Lower leg skin (tissue), 4 donors: Measurements from ENCODE around the gene MSH4. TPM values are rescaled to one million over a fixed set of nuclear protein-coding genes. Genes with fewer than 3 reads are reported as not detected.

Experiments used
- DNase-seq, 2 donors: peaks; one replicate each; pipeline ENCODE4 v3.0.0-alpha.2; 2019; ENCODE audit warnings: low spot score in 2 of 2
- H3K4me3 ChIP-seq: fragments of 200-600 bp; sonication (generic); 2 replicates; pipeline ENCODE4 v1.5.1; 2017; ENCODE audit warnings: mild to moderate bottlenecking, low read depth; ENCODE audit not compliant: poor library complexity, severe bottlenecking
- POLR2A ChIP-seq, 2 donors: fragments of 450-650 bp; IDR thresholded peaks; one replicate each; pipeline ENCODE4 v1.6.1; 2016 to 2017; ENCODE audit warnings: antibody characterized with exemption in 2 of 2, mild to moderate bottlenecking in 1 of 2, moderate library complexity in 1 of 2
- WGBS, 2 donors: methylation state at CpG; one replicate each; pipeline ENCODE4 v1.1.5; 2018; 5-methylcytosine and 5-hydroxymethylcytosine counted together
- intact Hi-C: fragments of 100-400 bp; cut with DNase I; formaldehyde crosslinking; loops from one replicate; pipeline ENCODE4 v1.15.0; 2023; ENCODE audit warnings: low total_unique reads
- total RNA-seq, 4 donors: library from RNA; depleted of rRNA; stranded (reverse); fragments of >200 nt; gene quantifications; one replicate each; pipeline ENCODE4 v1.1.0, GENCODE V29; 2016
- TF ChIP-seq, protein P1 (sequence below), 3 donors: fragments of 450-650 bp; IDR thresholded peaks; one replicate each; pipeline ENCODE4 v1.5.1; 2016; ENCODE audit warnings: antibody characterized with exemption in 3 of 3, mild to moderate bottlenecking in 3 of 3, moderate library complexity in 2 of 3

The MSH4 gene
- total RNA-seq, 4 donors from 2014 or later: 0.39 TPM; not detected in 3

DNA sequence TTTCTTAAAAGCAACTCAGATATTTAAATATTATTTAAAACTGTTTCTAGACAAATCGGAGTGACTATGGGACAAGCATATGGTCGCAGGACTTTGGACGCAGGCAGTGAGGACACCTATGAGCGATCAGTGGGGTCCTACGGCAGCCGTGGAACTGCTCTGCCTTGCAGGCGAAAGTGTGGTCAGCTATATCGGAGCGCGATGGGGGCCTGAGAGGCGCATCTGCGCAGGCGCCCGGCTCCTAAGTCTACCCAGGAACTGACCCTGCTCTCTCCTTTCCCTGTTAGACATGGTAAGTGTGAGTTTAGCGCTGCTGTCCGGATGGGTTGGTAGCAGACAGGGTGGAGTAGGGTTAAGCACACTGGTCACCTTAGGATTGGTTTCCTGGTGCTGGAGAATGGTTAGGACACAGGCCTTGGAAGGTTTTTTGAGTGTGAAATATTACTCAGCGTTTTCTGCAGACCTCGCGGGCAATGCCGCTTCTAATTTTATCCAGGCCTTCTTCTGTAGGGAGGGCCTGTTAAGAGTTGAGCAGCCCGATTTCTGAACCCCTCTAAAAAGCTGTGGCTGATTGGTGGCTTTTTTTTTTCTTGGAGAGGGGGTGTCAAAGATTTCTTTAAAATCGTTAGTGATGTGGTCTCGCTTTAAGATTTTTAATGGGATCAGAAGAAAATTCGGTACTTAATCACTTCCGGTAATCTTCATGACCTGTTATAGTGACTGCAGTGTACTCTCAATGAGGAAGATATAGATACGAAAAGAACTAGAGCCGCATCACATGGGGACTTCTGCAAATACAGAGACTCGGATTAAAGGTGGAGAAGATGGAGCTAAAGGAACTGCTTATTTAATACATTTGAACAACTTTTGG is 10.5 kb upstream of the MSH4 start, which contains the start of gene RABGGTB:
RABGGTB (plus strand) TSS at position 274 of the 871 bp plus-strand sequence; CDS start at position 290, 16 bp downstream.
- TF ChIP-seq, protein P1, sequence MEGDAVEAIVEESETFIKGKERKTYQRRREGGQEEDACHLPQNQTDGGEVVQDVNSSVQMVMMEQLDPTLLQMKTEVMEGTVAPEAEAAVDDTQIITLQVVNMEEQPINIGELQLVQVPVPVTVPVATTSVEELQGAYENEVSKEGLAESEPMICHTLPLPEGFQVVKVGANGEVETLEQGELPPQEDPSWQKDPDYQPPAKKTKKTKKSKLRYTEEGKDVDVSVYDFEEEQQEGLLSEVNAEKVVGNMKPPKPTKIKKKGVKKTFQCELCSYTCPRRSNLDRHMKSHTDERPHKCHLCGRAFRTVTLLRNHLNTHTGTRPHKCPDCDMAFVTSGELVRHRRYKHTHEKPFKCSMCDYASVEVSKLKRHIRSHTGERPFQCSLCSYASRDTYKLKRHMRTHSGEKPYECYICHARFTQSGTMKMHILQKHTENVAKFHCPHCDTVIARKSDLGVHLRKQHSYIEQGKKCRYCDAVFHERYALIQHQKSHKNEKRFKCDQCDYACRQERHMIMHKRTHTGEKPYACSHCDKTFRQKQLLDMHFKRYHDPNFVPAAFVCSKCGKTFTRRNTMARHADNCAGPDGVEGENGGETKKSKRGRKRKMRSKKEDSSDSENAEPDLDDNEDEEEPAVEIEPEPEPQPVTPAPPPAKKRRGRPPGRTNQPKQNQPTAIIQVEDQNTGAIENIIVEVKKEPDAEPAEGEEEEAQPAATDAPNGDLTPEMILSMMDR (IDR thresholded peaks at IDR 0.05): no peak
- no peak for TF ChIP-seq POLR2A (IDR thresholded peaks at IDR 0.05)
- intact Hi-C loops: no loop called here
- WGBS, 2 donors: 0% methylated on average over 28 of the region's 28 CpGs
- peak within 1 kb of the TSS; percentile 42 for H3K4me3 ChIP-seq
- peak; percentile 93 to 97 for DNase-seq

GRCh38 chr1:75786901-75787493 is 9.7 kb upstream of the MSH4 start:
- intact Hi-C loops: no loop called here
- peak overlapping the region; percentile 42 for H3K4me3 ChIP-seq
- 2 to 4% methylated on average over 10 of the region's 10 CpGs for WGBS, 2 donors
- TF ChIP-seq, protein P1 (IDR thresholded peaks at IDR 0.05): no peak
- no peak for TF ChIP-seq POLR2A (IDR thresholded peaks at IDR 0.05)
- no peak for DNase-seq

DNA sequence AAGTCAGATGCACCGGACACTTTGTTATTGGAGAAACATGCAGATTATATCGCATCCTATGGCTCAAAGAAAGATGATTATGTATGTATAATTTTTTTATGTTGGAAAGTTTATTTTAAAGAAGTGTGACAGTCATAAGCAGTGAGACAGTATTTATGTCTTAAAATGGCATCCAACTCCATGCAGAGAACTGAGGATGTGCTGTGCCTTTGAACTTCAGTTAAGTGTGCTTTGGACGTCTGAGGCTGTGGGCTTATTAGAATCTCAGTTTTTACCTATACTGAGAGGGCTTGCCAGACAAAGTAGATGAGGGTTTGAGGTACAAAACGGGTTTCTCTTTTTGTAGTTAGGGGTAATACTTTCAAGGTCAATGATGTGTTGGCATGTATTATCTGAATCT is 9.2 kb upstream of the MSH4 start:
- DNase-seq: no peak
- peak overlapping the region; percentile 14 for H3K4me3 ChIP-seq
- intact Hi-C loops: no loop called here
- 11 to 13% methylated on average over 4 of the region's 4 CpGs for WGBS, 2 donors
- TF ChIP-seq POLR2A (IDR thresholded peaks at IDR 0.05): no peak
- TF ChIP-seq, protein P1 (IDR thresholded peaks at IDR 0.05): no peak

DNA sequence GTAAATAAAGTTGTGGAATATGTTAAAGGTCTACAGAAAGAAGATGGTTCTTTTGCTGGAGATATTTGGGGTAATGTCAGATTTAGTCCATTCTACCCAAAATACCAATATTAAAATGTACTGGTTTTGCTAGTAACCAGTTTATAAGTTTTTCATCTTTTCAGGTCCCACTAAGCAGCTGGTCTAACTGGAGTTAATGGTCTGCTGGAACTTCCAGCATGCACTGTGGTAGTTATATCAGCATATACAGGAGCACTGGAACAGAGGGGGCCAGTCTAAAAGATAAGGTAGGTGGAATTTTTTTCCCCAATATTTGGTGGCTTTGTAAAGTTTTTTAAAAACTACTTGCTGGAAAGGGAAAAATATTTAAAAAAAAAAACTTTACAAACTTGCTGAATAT is 6.7 kb upstream of the MSH4 start:
- no peak overlapping the region for H3K4me3 ChIP-seq
- DNase-seq: no peak
- intact Hi-C loops: no loop called here
- no peak for TF ChIP-seq POLR2A (IDR thresholded peaks at IDR 0.05)
- TF ChIP-seq, protein P1 (IDR thresholded peaks at IDR 0.05): no peak

- 53 to 62% methylated on average over 1 of the region's 1 CpG for WGBS, 2 donors
- no peak for DNase-seq
- no peak overlapping the region for H3K4me3 ChIP-seq
- intact Hi-C loops: no loop called here
- no peak for TF ChIP-seq POLR2A (IDR thresholded peaks at IDR 0.05)
- TF ChIP-seq, protein P1 (IDR thresholded peaks at IDR 0.05): no peak
Measured at GRCh38 chr1:75791022-75791421, 5.7 kb upstream of the MSH4 start.
